Measurements from ENCODE around the gene ERICH4. TPM values are rescaled to one million over a fixed set of nuclear protein-coding genes. Genes with fewer than 3 reads are reported as not detected.
A peak's percentile ranks its signal among the peaks of the same experiment; 100 is the strongest.

Gene ERICH4
- total and polyA plus RNA-seq, 2 of the 13 experiments (the other 11 are each of a cell fraction or from before 2014, with no cell fraction given): 0.40 to 0.64 TPM

DNA sequence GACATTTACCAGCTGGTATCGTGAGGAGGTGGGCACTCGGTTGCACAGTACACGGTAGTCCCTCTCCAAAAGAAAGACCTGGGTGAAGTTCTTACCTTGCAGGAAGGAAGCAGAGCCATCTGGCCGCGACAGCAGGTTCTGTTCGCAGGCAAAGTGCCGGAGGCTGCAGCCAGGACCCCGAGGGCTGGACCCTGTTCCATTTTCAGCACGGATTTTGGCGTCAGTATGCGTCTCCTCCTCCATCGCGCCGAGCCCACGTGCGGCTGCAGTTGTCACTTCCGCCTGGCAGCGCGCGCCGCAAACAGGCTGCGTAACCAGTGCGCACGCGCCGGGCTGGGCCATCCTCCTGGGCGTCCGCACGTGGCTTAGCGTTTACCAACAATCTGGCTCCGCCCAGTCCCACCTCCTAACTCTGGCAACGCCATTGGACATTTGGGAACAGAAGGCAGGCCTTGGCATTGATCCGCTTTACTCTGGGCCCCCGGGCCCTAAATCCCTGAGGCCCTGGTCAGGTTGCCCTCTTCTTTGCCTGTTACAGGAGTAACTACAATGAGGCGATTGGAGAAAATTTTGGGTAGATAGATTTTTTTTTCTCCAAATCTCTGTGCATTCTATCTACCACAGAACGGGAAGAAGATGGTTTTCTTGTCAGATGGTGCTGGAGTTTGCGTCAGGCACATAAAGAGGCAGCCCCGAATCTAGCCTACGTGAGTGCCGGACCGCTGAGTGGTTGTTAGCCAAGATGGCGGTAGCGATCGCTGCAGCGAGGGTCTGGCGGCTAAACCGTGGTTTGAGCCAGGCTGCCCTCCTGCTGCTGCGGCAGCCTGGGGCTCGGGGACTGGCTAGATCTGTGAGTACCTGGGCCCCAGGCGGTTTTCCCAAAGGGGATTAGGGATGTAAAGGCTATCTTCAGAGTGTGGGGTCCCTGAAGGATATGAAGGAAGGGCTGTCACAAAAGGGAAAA, 45.6 kb upstream of the ERICH4 start, which contains the start of the genes BCKDHA and EXOSC5 (continued):
- TF ChIP-seq KDM5B (CRISPR knock-in tag; IDR thresholded peaks at IDR 0.05; ENCODE audit: borderline replicate concordance): peak; percentile 73; the same call in 1 of the 2 replicates
- no peak; the same call in 1 of the 2 replicates for TF ChIP-seq ZSCAN9 (CRISPR knock-in tag; IDR thresholded peaks at IDR 0.05; ENCODE audit: borderline replicate concordance)
- 0 out of 2 replicates have a peak, but pooled peaks have one; percentile 25 for TF ChIP-seq XBP1 (CRISPR knock-in tag; IDR thresholded peaks at IDR 0.05)
- TF ChIP-seq JUNB (CRISPR knock-in tag; IDR thresholded peaks at IDR 0.05; ENCODE audit: borderline replicate concordance): no peak
- TF ChIP-seq BCL6 (CRISPR knock-in tag; IDR thresholded peaks at IDR 0.05): no peak; the same call in 1 of the 2 replicates
- no peak for TF ChIP-seq ZNF383 (CRISPR knock-in tag; IDR thresholded peaks at IDR 0.05; ENCODE audit: borderline replicate concordance)
- TF ChIP-seq, protein P1, sequence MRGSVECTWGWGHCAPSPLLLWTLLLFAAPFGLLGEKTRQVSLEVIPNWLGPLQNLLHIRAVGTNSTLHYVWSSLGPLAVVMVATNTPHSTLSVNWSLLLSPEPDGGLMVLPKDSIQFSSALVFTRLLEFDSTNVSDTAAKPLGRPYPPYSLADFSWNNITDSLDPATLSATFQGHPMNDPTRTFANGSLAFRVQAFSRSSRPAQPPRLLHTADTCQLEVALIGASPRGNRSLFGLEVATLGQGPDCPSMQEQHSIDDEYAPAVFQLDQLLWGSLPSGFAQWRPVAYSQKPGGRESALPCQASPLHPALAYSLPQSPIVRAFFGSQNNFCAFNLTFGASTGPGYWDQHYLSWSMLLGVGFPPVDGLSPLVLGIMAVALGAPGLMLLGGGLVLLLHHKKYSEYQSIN (CRISPR knock-in tag; IDR thresholded peaks at IDR 0.05; ENCODE audit: borderline replicate concordance): no peak
- TF ChIP-seq CBX5 (CRISPR knock-in tag; IDR thresholded peaks at IDR 0.05; ENCODE audit: borderline replicate concordance): no peak
- TF ChIP-seq FOXJ3 (CRISPR knock-in tag; IDR thresholded peaks at IDR 0.05; ENCODE audit: borderline replicate concordance): peak; percentile 55; the same call in 1 of the 2 replicates
- TF ChIP-seq, protein P2, sequence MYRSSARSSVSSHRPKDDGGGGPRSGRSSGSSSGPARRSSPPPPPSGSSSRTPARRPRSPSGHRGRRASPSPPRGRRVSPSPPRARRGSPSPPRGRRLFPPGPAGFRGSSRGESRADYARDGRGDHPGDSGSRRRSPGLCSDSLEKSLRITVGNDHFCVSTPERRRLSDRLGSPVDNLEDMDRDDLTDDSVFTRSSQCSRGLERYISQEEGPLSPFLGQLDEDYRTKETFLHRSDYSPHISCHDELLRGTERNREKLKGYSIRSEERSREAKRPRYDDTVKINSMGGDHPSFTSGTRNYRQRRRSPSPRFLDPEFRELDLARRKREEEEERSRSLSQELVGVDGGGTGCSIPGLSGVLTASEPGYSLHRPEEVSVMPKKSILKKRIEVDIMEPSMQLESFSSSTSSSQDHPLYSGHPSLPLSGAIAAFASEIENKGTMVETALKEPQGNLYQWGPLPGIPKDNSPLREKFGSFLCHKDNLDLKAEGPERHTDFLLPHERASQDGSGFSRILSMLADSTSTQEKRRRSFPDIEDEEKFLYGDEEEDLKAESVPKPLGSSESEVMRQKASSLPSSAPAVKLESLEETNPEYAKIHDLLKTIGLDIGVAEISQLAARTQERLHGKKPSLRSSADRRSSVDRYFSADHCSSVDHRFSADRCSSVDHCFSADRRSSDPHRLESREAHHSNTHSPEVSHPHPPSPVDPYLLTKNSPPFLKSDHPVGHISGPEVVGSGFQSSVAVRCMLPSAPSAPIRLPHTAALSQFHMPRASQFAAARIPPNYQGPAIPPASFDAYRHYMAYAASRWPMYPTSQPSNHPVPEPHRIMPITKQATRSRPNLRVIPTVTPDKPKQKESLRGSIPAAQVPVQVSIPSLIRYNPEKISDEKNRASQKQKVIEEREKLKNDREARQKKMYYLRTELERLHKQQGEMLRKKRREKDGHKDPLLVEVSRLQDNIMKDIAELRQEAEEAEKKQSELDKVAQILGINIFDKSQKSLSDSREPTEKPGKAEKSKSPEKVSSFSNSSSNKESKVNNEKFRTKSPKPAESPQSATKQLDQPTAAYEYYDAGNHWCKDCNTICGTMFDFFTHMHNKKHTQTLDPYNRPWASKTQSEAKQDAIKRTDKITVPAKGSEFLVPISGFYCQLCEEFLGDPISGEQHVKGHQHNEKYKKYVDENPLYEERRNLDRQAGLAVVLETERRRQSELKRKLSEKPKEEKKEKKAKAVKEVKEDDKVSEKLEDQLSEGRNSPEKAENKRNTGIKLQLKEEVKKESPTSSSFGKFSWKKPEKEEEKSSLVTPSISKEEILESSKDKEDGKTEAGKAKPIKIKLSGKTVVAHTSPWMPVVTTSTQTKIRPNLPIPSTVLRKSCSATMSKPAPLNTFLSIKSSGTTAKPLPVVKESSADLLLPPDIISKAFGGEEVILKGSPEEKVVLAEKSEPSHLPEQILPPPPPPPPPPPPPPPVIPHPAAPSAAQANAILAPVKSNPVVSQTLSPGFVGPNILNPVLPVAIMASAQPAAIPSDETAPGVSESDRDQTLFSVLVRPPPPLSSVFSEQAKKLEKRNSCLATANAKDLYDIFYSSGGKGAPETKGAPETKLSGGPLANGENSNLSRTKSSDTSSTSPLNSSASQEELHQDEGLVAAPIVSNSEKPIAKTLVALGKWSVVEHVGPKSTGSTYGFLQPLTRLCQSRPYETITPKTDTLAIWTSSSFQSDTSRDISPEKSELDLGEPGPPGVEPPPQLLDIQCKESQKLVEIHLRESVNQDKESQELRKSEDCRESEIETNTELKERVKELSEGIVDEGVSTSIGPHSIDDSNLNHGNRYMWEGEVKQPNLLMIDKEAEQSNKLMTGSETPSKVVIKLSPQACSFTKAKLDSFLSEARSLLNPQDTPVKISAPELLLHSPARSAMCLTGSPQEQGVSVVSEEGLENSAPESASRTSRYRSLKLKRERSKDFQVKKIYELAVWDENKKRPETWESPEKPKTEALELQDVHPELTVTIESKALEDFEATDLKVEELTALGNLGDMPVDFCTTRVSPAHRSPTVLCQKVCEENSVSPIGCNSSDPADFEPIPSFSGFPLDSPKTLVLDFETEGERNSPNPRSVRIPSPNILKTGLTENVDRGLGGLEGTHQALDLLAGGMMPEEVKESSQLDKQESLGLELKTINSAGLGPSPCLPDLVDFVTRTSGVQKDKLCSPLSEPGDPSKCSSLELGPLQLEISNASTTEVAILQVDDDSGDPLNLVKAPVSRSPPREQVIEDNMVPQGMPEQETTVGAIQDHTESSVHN (CRISPR knock-in tag; IDR thresholded peaks at IDR 0.05): peak; percentile 33; the same call in 1 of the 2 replicates
- no peak for TF ChIP-seq ZNF816 (CRISPR knock-in tag; IDR thresholded peaks at IDR 0.05; ENCODE audit: borderline replicate concordance)
- no peak for TF ChIP-seq ZNF101 (CRISPR knock-in tag; IDR thresholded peaks at IDR 0.05; ENCODE audit: borderline replicate concordance, low read depth)
- TF ChIP-seq IRX3 (CRISPR knock-in tag; IDR thresholded peaks at IDR 0.05; ENCODE audit: borderline replicate concordance, low read depth): no peak
- TF ChIP-seq, protein P3, sequence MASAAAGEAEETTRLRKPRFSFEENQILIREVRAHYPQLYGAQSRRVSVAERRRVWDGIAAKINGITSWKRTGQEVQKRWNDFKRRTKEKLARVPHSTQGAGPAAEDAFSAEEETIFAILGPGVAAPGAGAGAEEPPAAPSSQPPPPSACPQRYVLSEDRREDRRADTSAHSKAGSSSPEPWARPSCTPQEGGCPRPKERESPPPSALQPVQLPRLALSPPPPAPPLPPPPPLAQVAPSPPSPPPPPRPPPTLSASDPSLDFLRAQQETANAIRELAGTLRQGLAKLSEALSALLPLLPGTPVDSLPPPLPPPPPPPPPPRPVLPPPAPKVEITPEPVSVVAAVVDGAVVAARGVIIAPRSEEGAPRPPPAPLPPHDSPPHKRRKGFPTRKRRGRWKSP (CRISPR knock-in tag; IDR thresholded peaks at IDR 0.05): peak; percentile 77
- no peak for TF ChIP-seq ZSCAN22 (CRISPR knock-in tag; IDR thresholded peaks at IDR 0.05)
- no peak for TF ChIP-seq NR3C1 (CRISPR knock-in tag; IDR thresholded peaks at IDR 0.05)
- no peak for TF ChIP-seq ZNF160 (CRISPR knock-in tag; IDR thresholded peaks at IDR 0.05)
- peak; percentile 62; the same call in 1 of the 2 replicates for TF ChIP-seq SAFB2 (CRISPR knock-in tag; IDR thresholded peaks at IDR 0.05; ENCODE audit: borderline replicate concordance, low read depth)

Data from HepG2 (cell line).